ENCODE measurements around the gene METTL27.
"Not testable (repeated sequence)": the region's sequence is repeated elsewhere in the genome, so short reads cannot be mapped to it uniquely, and the experiment has no call there.

The METTL27 gene

GRCh38 chr7:73834626-73835191, 7.6 kb downstream of the METTL27 start:
- DNase-seq = no peak

GRCh38 chr7:73833251-73833919, 8.9 kb downstream of the METTL27 start:
- no peak for DNase-seq

- DNase-seq = no peak
Observed at GRCh38 chr7:73832806-73833205, 9.5 kb downstream of the METTL27 start.

GRCh38 chr7:73831834-73832651, 10.3 kb downstream of the METTL27 start:
- no peak for DNase-seq

GRCh38 chr7:73831584-73831833, 10.8 kb downstream of the METTL27 start:
- DNase-seq = no peak

- DNase-seq = no peak
Observed at GRCh38 chr7:73830681-73831583, 11.4 kb downstream of the METTL27 start, which contains the start of gene CLDN4. Gene CLDN4 (plus strand): TSS chr7:73830996. CDS start chr7:73831202, 206 bp downstream.

- DNase-seq = no peak
Observed at GRCh38 chr7:73829921-73830680, 12.2 kb downstream of the METTL27 start.

GRCh38 chr7:73829505-73829904, 12.8 kb downstream of the METTL27 start:
- no peak for DNase-seq

GRCh38 chr7:73828972-73829371, 13.3 kb downstream of the METTL27 start:
- no peak for DNase-seq

GRCh38 chr7:73828107-73828803, 14.1 kb downstream of the METTL27 start:
- DNase-seq = peak; percentile 21

- no peak for DNase-seq
Observed at GRCh38 chr7:73827567-73828106, 14.7 kb downstream of the METTL27 start.

GRCh38 chr7:73824986-73825385, 17.3 kb downstream of the METTL27 start:
- no peak for DNase-seq

- no peak for DNase-seq
Observed at GRCh38 chr7:73823873-73824592, 18.3 kb downstream of the METTL27 start.

GRCh38 chr7:73823257-73823656, 19.1 kb downstream of the METTL27 start:
- no peak for DNase-seq

- DNase-seq = no peak
Observed at GRCh38 chr7:73822319-73823173, 19.8 kb downstream of the METTL27 start.

- not testable (repeated sequence) for DNase-seq
Observed at GRCh38 chr7:73821597-73822285, 20.6 kb downstream of the METTL27 start.

GRCh38 chr7:73820013-73820412, 22.3 kb downstream of the METTL27 start:
- no peak for DNase-seq

GRCh38 chr7:73817121-73817520, 25.2 kb downstream of the METTL27 start:
- no peak for DNase-seq

GRCh38 chr7:73815436-73815835, 26.9 kb downstream of the METTL27 start:
- DNase-seq = no peak

Data from CD4-positive, alpha-beta T cell treated with Interleukin-12 subunit alpha and Interleukin-12 subunit beta, for 1 hour (primary cell).